Caco-2 (cell line): Measurements from ENCODE around the gene MCAT. TPM values are rescaled to one million over a fixed set of nuclear protein-coding genes. Genes with fewer than 3 reads are reported as not detected.

ENCODE experiments used
- BruUV-seq: library from RNA; stranded (reverse); fragments of 400-500 nt; replicated peaks from 2 replicates; lab custom pipeline; 2021; lab: Mats Ljungman, UMichigan
- CTCF ChIA-PET: fragments of 300-600 bp; sonication (Branson Sonifier 250); formaldehyde crosslinking; loops from one replicate; lab custom pipeline; 2022; ENCODE audit warnings: antibody characterized with exemption; lab: Charles Lee
- POLR2A ChIA-PET: fragments of 300-600 bp; sonication (Branson Sonifier 250); formaldehyde crosslinking; loops from one replicate; lab custom pipeline; 2022; ENCODE audit warnings: antibody characterized with exemption; lab: Charles Lee
- DNase-seq, 2 experiments: peaks; one replicate each; pipeline versions ENCODE4 v3.0.0 to v3.0.0-alpha.2; 2020 to 2022
- H3K27me3 ChIP-seq: replicated peaks from 2 replicates; pipeline ENCODE4 v1.6.0; 2011; ENCODE audit warnings: low read length; ENCODE audit not compliant: control insufficient read depth, insufficient read depth
- H3K36me3 ChIP-seq: 2 replicates; pipeline ENCODE4 v1.5.1; 2011; ENCODE audit warnings: low read length; ENCODE audit not compliant: control insufficient read depth, insufficient read depth
- H3K4me1 ChIP-seq: fragments of 250-450 bp; sonication (Bioruptor Pico); 2 replicates; pipeline ENCODE4 v1.5.1; 2020; ENCODE audit warnings: mild to moderate bottlenecking
- H3K4me3 ChIP-seq: 2 replicates; pipeline ENCODE4 v1.5.1; 2011; ENCODE audit warnings: low read depth, mild to moderate bottlenecking, control low read depth, low read length
- H3K9me3 ChIP-seq: fragments of 250-450 bp; sonication (Bioruptor Pico); 2 replicates; pipeline ENCODE4 v1.5.1; 2020; ENCODE audit warnings: mild to moderate bottlenecking, moderate library complexity
- H3K27ac Mint-ChIP-seq: one replicate; pipeline ENCODE4 v1.8.0; 2022; ENCODE audit warnings: mixed read lengths; ENCODE audit not compliant: unreplicated experiment
- H3K27me3 Mint-ChIP-seq: one replicate; pipeline ENCODE4 v1.8.0; 2022; ENCODE audit warnings: mixed read lengths; ENCODE audit not compliant: insufficient read depth, unreplicated experiment
- H3K36me3 Mint-ChIP-seq: one replicate; pipeline ENCODE4 v1.8.0; 2022; ENCODE audit warnings: mild to moderate bottlenecking, mixed read lengths; ENCODE audit not compliant: insufficient read depth, unreplicated experiment
- H3K4me1 Mint-ChIP-seq: one replicate; pipeline ENCODE4 v1.8.0; 2022; ENCODE audit warnings: low read depth, mixed read lengths; ENCODE audit not compliant: unreplicated experiment
- H3K4me3 Mint-ChIP-seq: one replicate; pipeline ENCODE4 v1.8.0; 2022; ENCODE audit warnings: mild to moderate bottlenecking, moderate library complexity, mixed read lengths; ENCODE audit not compliant: unreplicated experiment
- H3K9me3 Mint-ChIP-seq: one replicate; pipeline ENCODE4 v1.8.0; 2022; ENCODE audit warnings: mixed read lengths; ENCODE audit not compliant: unreplicated experiment
- intact Hi-C: fragments of 100-400 bp; cut with micrococcal nuclease; formaldehyde crosslinking; loops from one replicate; pipeline ENCODE4 v1.10.0; 2022; ENCODE audit not compliant: unreplicated experiment
- total RNA-seq: library from RNA; stranded (reverse); gene quantifications from 2 replicates; pipeline ENCODE4 v1.2.3, GENCODE V29; 2022
- TF ChIP-seq, protein P1 (sequence below), 2 experiments: fragments of 200-600 bp in 1 of 2; IDR thresholded peaks; 1 replicate in 1 of 2; 2 replicates in 1 of 2; pipeline versions ENCODE4 v1.5.1 to v1.8.0; 2011 to 2022; ENCODE audit warnings: antibody characterized with exemption in 1 of 2, control low read depth in 1 of 2, inconsistent platforms in 1 of 2, low read depth in 1 of 2, low read length in 1 of 2, mild to moderate bottlenecking in 1 of 2, moderate library complexity in 1 of 2; ENCODE audit not compliant: insufficient read depth in 1 of 2, severe bottlenecking in 1 of 2, unreplicated experiment in 1 of 2

The MCAT gene
- total RNA-seq, 1 experiment from 2014 or later, result 23.5 TPM

DNA sequence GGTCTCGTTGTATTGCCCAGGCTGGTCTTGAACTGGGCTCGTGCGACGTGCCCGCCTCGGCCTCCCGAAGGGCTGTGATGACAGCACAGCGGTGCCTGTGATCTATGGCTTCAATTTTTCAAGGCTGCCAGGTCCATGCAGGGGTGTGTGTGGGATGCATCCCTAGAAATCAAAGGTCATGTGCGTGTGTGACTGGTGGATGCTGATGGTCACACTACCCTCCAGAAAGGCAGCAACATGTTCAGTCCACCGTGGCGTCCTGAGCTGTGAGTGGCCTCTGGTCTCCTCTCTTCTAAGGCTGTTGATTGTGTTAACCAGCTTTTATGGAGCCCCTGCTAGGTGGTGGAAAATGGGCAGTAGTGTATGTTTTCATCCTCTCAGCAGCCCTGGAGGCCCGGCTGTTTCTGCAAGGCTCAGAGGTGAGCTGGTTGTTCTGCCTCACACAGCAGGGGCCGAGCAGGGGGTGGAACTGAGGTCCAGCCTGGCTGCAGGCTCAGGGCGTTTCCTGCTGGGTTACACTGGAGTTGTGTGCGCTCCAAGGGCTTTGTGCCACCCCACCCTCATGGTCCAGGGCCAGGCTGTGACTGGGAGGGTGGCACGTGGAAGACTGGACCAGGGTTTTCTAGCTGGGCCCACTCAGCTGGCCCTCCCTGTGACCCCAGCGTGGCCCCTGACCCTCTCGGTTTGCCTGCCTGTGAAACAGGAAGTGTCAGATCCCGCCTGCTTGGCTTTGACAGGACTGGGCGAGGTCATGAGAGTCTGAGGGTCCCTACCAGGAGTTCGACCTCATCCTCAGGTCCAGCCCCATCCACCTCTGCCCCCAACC lies 25.0 kb downstream of the MCAT start:
- Histone ChIP-seq H3K36me3 (no peaks in the 10 kb centered on the region; the same call in 1 of the 2 replicates), H3K4me1 (no peaks in the 10 kb centered on the region; the same call in 1 of the 2 replicates), H3K27me3 (no peaks in the 10 kb centered on the region), H3K4me3 (no peak overlapping the region), H3K9me3 (no peaks in the 10 kb centered on the region)
- H3K27ac Mint-ChIP-seq, result no peak overlapping the region
- no peaks in the 10 kb centered on the region for H3K9me3 Mint-ChIP-seq
- no peak for DNase-seq
- TF ChIP-seq, protein P1, sequence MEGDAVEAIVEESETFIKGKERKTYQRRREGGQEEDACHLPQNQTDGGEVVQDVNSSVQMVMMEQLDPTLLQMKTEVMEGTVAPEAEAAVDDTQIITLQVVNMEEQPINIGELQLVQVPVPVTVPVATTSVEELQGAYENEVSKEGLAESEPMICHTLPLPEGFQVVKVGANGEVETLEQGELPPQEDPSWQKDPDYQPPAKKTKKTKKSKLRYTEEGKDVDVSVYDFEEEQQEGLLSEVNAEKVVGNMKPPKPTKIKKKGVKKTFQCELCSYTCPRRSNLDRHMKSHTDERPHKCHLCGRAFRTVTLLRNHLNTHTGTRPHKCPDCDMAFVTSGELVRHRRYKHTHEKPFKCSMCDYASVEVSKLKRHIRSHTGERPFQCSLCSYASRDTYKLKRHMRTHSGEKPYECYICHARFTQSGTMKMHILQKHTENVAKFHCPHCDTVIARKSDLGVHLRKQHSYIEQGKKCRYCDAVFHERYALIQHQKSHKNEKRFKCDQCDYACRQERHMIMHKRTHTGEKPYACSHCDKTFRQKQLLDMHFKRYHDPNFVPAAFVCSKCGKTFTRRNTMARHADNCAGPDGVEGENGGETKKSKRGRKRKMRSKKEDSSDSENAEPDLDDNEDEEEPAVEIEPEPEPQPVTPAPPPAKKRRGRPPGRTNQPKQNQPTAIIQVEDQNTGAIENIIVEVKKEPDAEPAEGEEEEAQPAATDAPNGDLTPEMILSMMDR (IDR thresholded peaks at IDR 0.05; ENCODE audit: insufficient read depth in 1 of 2, low read depth in 1 of 2, low read length in 1 of 2, severe bottlenecking in 1 of 2, unreplicated experiment in 1 of 2), result no peak
- peaks cover 11% of the 10 kb centered on the region for H3K36me3 Mint-ChIP-seq
- POLR2A ChIA-PET, result no interaction called here
- H3K27me3 Mint-ChIP-seq, result no peaks in the 10 kb centered on the region
- CTCF ChIA-PET, result interaction anchor here (0.6 kb wide), 1 partner anchor 315 kb away, joined by 3 read pairs; no protein-coding TSS in a partner anchor
- no TSS peak for BruUV-seq
- no peak overlapping the region for H3K4me3 Mint-ChIP-seq
- intact Hi-C loops, result no loop called here
- H3K4me1 Mint-ChIP-seq, result no peaks in the 10 kb centered on the region

DNA sequence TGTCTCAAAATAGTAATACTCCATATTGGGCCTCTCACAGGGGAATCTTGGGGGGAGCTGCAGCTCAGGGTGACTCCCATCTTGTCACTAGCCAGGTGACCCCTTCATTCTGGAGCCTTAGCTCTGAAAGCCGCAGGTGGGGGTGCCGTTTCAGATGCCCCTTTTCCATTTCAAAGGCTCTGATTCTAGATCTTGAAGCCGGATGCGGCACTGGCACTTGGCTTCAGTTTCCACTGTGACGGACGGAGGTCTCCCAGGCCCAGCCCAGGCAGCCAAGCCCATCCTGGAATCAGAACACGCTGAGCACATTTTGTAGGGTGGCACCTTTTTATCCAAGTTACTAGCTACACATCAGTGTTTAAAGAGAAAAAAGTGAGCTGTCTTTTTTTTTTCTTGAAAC lies 26.3 kb downstream of the MCAT start:
- Histone ChIP-seq H3K9me3 (no peaks in the 10 kb centered on the region), H3K36me3 (no peaks in the 10 kb centered on the region; the same call in 1 of the 2 replicates), H3K4me1 (no peaks in the 10 kb centered on the region; the same call in 1 of the 2 replicates), H3K4me3 (no peak overlapping the region), H3K27me3 (no peaks in the 10 kb centered on the region)
- Mint-ChIP-seq H3K27ac (no peak overlapping the region), H3K27me3 (no peaks in the 10 kb centered on the region), H3K4me1 (no peaks in the 10 kb centered on the region), H3K4me3 (no peak overlapping the region), H3K9me3 (no peaks in the 10 kb centered on the region), H3K36me3 (peaks cover 11% of the 10 kb centered on the region)
- TF ChIP-seq, protein P1 (IDR thresholded peaks at IDR 0.05; ENCODE audit: insufficient read depth in 1 of 2, low read depth in 1 of 2, low read length in 1 of 2, severe bottlenecking in 1 of 2, unreplicated experiment in 1 of 2), result no peak
- intact Hi-C loops, result no loop called here
- no peak for DNase-seq
- ChIA-PET CTCF (no interaction called here), POLR2A (interaction anchor here (0.6 to 0.7 kb wide), 3 partner anchors 16 to 1594 kb away, joined by 3 to 6 read pairs (median 3); no protein-coding TSS in a partner anchor)
- no TSS peak for BruUV-seq

DNA sequence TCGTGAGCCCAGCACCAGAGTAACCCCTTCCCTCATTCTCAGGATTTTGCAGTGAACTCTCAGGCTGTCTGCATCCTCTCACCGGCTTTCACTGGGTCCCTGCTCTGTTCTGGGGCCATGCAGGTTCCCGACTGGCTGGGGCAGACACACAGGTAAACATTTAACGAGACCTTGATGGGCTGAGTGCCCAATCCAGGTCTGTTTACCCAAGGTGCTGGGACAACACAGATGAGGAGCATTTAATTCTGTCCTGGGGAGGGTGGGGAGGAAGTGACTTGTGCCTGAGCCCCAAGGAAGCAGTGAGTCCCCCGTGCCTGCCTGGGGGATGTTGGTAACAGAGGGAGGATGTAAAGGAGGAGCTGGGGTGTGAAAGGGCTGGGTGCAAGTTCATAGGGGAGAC lies 28.2 kb downstream of the MCAT start:
- no peaks in the 10 kb centered on the region for H3K9me3 ChIP-seq
- BruUV-seq, result no TSS peak
- no peak overlapping the region for H3K4me3 ChIP-seq
- ChIA-PET POLR2A (no interaction called here), CTCF (no interaction called here)
- H3K36me3 ChIP-seq, result no peaks in the 10 kb centered on the region
- H3K4me1 ChIP-seq, result peaks cover 3% of the 10 kb centered on the region
- no peak for DNase-seq
- no peaks in the 10 kb centered on the region for H3K4me1 Mint-ChIP-seq
- H3K27me3 Mint-ChIP-seq, result no peaks in the 10 kb centered on the region
- intact Hi-C loops, result no loop called here
- no peaks in the 10 kb centered on the region for H3K9me3 Mint-ChIP-seq
- H3K4me3 Mint-ChIP-seq, result no peak overlapping the region
- no peak overlapping the region for H3K27ac Mint-ChIP-seq
- TF ChIP-seq, protein P1 (IDR thresholded peaks at IDR 0.05; ENCODE audit: insufficient read depth in 1 of 2, low read depth in 1 of 2, low read length in 1 of 2, severe bottlenecking in 1 of 2, unreplicated experiment in 1 of 2), result no peak
- no peaks in the 10 kb centered on the region for H3K27me3 ChIP-seq
- H3K36me3 Mint-ChIP-seq, result peaks cover 17% of the 10 kb centered on the region
